Measurements from ENCODE around the gene VSIR.

Gene VSIR

DNA sequence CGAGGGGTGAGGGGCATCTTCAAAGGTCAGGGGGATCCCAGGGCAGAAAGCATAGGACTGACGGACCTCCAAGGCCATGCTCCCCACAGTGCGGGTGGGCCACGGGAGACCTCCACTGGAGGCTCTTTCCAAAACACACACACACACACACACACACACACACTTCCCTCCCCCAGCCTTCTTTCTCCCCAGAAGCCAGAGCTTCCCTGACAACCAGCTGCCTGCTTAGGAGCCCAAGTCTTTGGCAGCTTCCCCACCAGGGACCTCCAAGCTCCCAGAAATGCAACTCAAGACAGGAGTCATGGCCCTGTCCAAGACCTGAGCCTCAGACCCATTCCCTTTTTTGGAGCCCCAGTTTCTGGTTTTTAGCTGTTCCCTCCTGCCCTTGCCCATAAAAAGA lies 53.0 kb downstream of the VSIR start:
- no peak overlapping the region for H3K4me3 ChIP-seq (ENCODE audit: low read length)
- TF ChIP-seq, protein P1, sequence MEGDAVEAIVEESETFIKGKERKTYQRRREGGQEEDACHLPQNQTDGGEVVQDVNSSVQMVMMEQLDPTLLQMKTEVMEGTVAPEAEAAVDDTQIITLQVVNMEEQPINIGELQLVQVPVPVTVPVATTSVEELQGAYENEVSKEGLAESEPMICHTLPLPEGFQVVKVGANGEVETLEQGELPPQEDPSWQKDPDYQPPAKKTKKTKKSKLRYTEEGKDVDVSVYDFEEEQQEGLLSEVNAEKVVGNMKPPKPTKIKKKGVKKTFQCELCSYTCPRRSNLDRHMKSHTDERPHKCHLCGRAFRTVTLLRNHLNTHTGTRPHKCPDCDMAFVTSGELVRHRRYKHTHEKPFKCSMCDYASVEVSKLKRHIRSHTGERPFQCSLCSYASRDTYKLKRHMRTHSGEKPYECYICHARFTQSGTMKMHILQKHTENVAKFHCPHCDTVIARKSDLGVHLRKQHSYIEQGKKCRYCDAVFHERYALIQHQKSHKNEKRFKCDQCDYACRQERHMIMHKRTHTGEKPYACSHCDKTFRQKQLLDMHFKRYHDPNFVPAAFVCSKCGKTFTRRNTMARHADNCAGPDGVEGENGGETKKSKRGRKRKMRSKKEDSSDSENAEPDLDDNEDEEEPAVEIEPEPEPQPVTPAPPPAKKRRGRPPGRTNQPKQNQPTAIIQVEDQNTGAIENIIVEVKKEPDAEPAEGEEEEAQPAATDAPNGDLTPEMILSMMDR (IDR thresholded peaks at IDR 0.05; ENCODE audit: insufficient read depth, low read depth, low read length, missing control alignments), result no peak
- DNase-seq (ENCODE audit: low read depth), result no peak

- no peak for DNase-seq (ENCODE audit: low read depth)
- no peak within 1 kb of the TSS for H3K4me3 ChIP-seq (ENCODE audit: low read length)
- TF ChIP-seq, protein P1 (IDR thresholded peaks at IDR 0.05; ENCODE audit: insufficient read depth, low read depth, low read length, missing control alignments), result no peak
Observed at GRCh38 chr10:71719464-71720201, 53.7 kb downstream of the VSIR start, which contains the start of gene C10orf105. Gene C10orf105, minus strand, starts transcription at chr10:71719778. Its CDS starts 3,441 bp downstream, at chr10:71716337.

GRCh38 chr10:71719042-71719441 lies 54.3 kb downstream of the VSIR start:
- TF ChIP-seq, protein P1 (IDR thresholded peaks at IDR 0.05; ENCODE audit: insufficient read depth, low read depth, low read length, missing control alignments), result no peak
- no peak overlapping the region for H3K4me3 ChIP-seq (ENCODE audit: low read length)
- DNase-seq (ENCODE audit: low read depth), result no peak

DNA sequence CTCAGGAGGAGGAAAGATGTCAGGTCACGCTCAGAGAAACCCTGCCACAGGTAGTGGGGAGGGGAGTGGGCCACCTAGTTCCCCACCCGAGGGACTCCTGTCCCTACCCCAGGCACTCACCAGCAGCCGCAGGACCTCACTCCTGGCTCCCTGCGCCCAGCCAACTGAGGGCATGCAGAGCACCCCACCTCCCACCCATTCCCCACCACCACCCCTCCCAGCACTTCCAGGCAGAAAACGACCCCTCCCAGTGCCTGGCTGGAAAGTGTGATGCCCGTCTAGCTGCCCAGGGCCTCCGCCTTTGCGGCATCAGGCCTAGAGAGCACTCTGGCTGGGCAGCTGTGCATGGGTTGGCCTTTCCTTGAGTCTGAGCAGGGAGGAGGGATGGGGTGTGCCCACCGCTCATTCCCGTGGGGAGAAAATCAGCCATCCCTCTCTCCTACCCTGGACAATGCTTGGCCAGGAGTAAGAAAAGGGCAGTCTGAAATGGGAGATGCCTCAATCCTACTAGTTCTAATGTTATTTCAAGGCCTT lies 55.1 kb downstream of the VSIR start:
- no peak overlapping the region for H3K4me3 ChIP-seq (ENCODE audit: low read length)
- DNase-seq (ENCODE audit: low read depth), result no peak
- TF ChIP-seq, protein P1 (IDR thresholded peaks at IDR 0.05; ENCODE audit: insufficient read depth, low read depth, low read length, missing control alignments), result no peak

- DNase-seq (ENCODE audit: low read depth), result no peak
- TF ChIP-seq, protein P1 (IDR thresholded peaks at IDR 0.05; ENCODE audit: insufficient read depth, low read depth, low read length, missing control alignments), result no peak
- no peak overlapping the region for H3K4me3 ChIP-seq (ENCODE audit: low read length)
Observed at GRCh38 chr10:71717551-71717951, 55.8 kb downstream of the VSIR start.

DNA sequence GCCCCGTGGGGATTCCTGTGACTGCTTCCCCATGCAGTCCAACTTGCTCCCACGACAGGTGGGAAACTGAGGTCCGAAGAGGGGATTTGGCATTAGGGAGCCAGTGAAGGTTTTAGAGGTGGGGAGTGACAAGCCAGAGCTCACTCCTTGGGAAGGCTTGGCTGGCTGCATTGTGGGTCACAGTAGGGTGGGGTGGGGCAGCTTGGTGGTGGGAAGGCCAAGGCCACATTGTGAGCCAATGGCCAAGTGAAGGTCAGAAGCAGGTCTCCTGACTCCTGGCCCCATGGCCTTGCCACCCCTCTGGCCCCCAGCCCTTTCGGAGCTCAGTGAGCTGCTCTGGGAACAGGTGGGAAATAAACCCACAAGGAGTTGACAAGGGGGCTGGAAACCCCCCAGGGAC lies 56.3 kb downstream of the VSIR start:
- no peak for DNase-seq (ENCODE audit: low read depth)
- TF ChIP-seq, protein P1 (IDR thresholded peaks at IDR 0.05; ENCODE audit: insufficient read depth, low read depth, low read length, missing control alignments), result no peak
- H3K4me3 ChIP-seq (ENCODE audit: low read length), result no peak overlapping the region

GRCh38 chr10:71716426-71716825 lies 56.9 kb downstream of the VSIR start:
- no peak overlapping the region for H3K4me3 ChIP-seq (ENCODE audit: low read length)
- DNase-seq (ENCODE audit: low read depth), result no peak
- TF ChIP-seq, protein P1 (IDR thresholded peaks at IDR 0.05; ENCODE audit: insufficient read depth, low read depth, low read length, missing control alignments), result no peak
